A673 (cell line): ENCODE results near the gene GPC6. TPM values are rescaled to one million over a fixed set of nuclear protein-coding genes. Genes with fewer than 3 reads are reported as not detected.

Source experiments
- BruUV-seq: library from RNA; stranded (reverse); fragments of 400-500 nt; replicated peaks from 2 replicates; lab custom pipeline; 2021; lab: Mats Ljungman, UMichigan
- CTCF ChIA-PET: fragments of 300-600 bp; sonication (Branson Sonifier 250); formaldehyde crosslinking; loops from one replicate; lab custom pipeline; 2022; ENCODE audit warnings: antibody characterized with exemption; lab: Charles Lee
- POLR2A ChIA-PET: fragments of 300-600 bp; sonication (Branson Sonifier 250); formaldehyde crosslinking; loops from one replicate; lab custom pipeline; 2022; ENCODE audit warnings: antibody characterized with exemption; ENCODE audit not compliant: low non-redundant PET; lab: Charles Lee
- DNase-seq: peaks from one replicate; pipeline ENCODE4 v3.0.0-alpha.2; 2015; ENCODE audit warnings: low spot score
- H3K27ac ChIP-seq: fragments of 200-600 bp; sonication (generic); 2 replicates; pipeline ENCODE4 v1.5.1; 2016; ENCODE audit warnings: mixed run types, low read depth, mild to moderate bottlenecking, mixed read lengths, antibody characterized with exemption, low read length; ENCODE audit not compliant: poor library complexity, severe bottlenecking
- H3K27me3 ChIP-seq: fragments of 200-600 bp; sonication (generic); replicated peaks from 2 replicates; pipeline ENCODE4 v1.6.1; 2017; ENCODE audit warnings: mixed run types, low read depth, mild to moderate bottlenecking, mixed read lengths, antibody characterized with exemption, low read length; ENCODE audit not compliant: insufficient read depth, poor library complexity
- H3K36me3 ChIP-seq: fragments of 200-600 bp; sonication (generic); 2 replicates; pipeline ENCODE4 v1.6.1; 2016; ENCODE audit warnings: mixed run types, mild to moderate bottlenecking, mixed read lengths, antibody characterized with exemption, low read length; ENCODE audit not compliant: insufficient read depth, poor library complexity, severe bottlenecking
- H3K4me1 ChIP-seq: fragments of 200-600 bp; sonication (generic); 2 replicates; pipeline ENCODE4 v1.6.1; 2017; ENCODE audit warnings: mixed run types, mild to moderate bottlenecking, mixed read lengths, antibody characterized with exemption, low read length; ENCODE audit not compliant: insufficient read depth, poor library complexity, severe bottlenecking
- H3K4me3 ChIP-seq: fragments of 200-600 bp; sonication (generic); 2 replicates; pipeline ENCODE4 v1.5.1; 2016; ENCODE audit warnings: low read depth, mixed run types, mild to moderate bottlenecking, mixed read lengths, low read length; ENCODE audit not compliant: poor library complexity, severe bottlenecking
- H3K9me3 ChIP-seq: fragments of 200-600 bp; sonication (generic); 2 replicates; pipeline ENCODE4 v1.6.1; 2016; ENCODE audit warnings: mixed run types, low read depth, mild to moderate bottlenecking, mixed read lengths, antibody characterized with exemption, low read length; ENCODE audit not compliant: poor library complexity, severe bottlenecking
- CTCF ChIP-seq: fragments of 300-800, 200-600 bp; sonication (generic); conservative IDR thresholded peaks from 2 replicates; pipeline ENCODE4 v1.5.1; 2017; ENCODE audit warnings: low read depth, mild to moderate bottlenecking, antibody characterized with exemption, low read length, moderate library complexity, mixed read lengths
- EZH2 ChIP-seq: fragments of 200-600 bp; sonication (generic); IDR thresholded peaks from 2 replicates; pipeline ENCODE4 v1.6.1; 2017; ENCODE audit warnings: borderline replicate concordance, low read depth, mild to moderate bottlenecking, mixed read lengths, antibody characterized with exemption, low read length; ENCODE audit not compliant: poor library complexity, severe bottlenecking
- intact Hi-C: fragments of 100-400 bp; cut with micrococcal nuclease; formaldehyde crosslinking; loops from one replicate; pipeline ENCODE4 v1.10.0; 2022; ENCODE audit not compliant: unreplicated experiment
- total RNA-seq: library from RNA; stranded (reverse); gene quantifications from 2 replicates; pipeline ENCODE4 v1.2.3, GENCODE V29; 2021

GPC6 gene
- total RNA-seq, 1 experiment from 2014 or later = 23.3 TPM

GRCh38 chr13:93409001-93409400 lies 182.4 kb downstream of the GPC6 start:
- Histone ChIP-seq H3K4me1 (no peaks in the 10 kb centered on the region), H3K27ac (no peak overlapping the region), H3K9me3 (no peaks in the 10 kb centered on the region), H3K27me3 (no peaks in the 10 kb centered on the region), H3K36me3 (no peaks in the 10 kb centered on the region), H3K4me3 (no peak overlapping the region)
- intact Hi-C loops = no loop called here
- CTCF ChIA-PET = no interaction called here
- TF ChIP-seq EZH2 (no peak), CTCF (no peak)
- POLR2A ChIA-PET = no interaction called here
- no TSS peak for BruUV-seq
- no peak for DNase-seq

- ChIA-PET POLR2A (no interaction called here), CTCF (no interaction called here)
- H3K27ac ChIP-seq = no peak overlapping the region
- H3K27me3 ChIP-seq = no peaks in the 10 kb centered on the region
- no peak for DNase-seq
- no peaks in the 10 kb centered on the region for H3K4me1 ChIP-seq
- H3K4me3 ChIP-seq = no peak overlapping the region
- BruUV-seq = no TSS peak
- intact Hi-C loops = no loop called here
- TF ChIP-seq EZH2 = no peak
- no peak for TF ChIP-seq CTCF
- H3K36me3 ChIP-seq = no peaks in the 10 kb centered on the region
- no peaks in the 10 kb centered on the region for H3K9me3 ChIP-seq
Observed at GRCh38 chr13:93409816-93410215, 183.2 kb downstream of the GPC6 start.

- no TSS peak for BruUV-seq
- CTCF ChIA-PET = interaction anchor here (0.5 kb wide), 1 partner anchor 313 kb away, joined by 4 read pairs; no protein-coding TSS in a partner anchor
- no peak overlapping the region for H3K4me3 ChIP-seq
- no peaks in the 10 kb centered on the region for H3K9me3 ChIP-seq
- POLR2A ChIA-PET = no interaction called here
- no peak for DNase-seq
- no peaks in the 10 kb centered on the region for H3K4me1 ChIP-seq
- intact Hi-C loops = no loop called here
- H3K27me3 ChIP-seq = no peaks in the 10 kb centered on the region
- no peak overlapping the region for H3K27ac ChIP-seq
- H3K36me3 ChIP-seq = no peaks in the 10 kb centered on the region
- TF ChIP-seq EZH2 (no peak), CTCF (no peak)
Observed at GRCh38 chr13:93411186-93411680, 184.6 kb downstream of the GPC6 start.
